Cardiac muscle cell (in vitro differentiated cells and primary cell): ENCODE results near the gene RFX2. TPM values are rescaled to one million over a fixed set of nuclear protein-coding genes. Genes with fewer than 3 reads are reported as not detected.

Experiments used
- DNase-seq, 2 donors: peaks; one replicate each; pipeline versions ENCODE4 v3.0.0 to v3.0.0-alpha.2; 2010 to 2017; ENCODE audit warnings: low read depth in 1 of 2, low spot score in 1 of 2
- H3K27ac ChIP-seq: fragments of 200-600 bp; sonication (generic); 2 replicates; pipeline ENCODE4 v1.5.1; 2016
- H3K27me3 ChIP-seq: fragments of 200-600 bp; sonication (generic); 2 replicates; pipeline ENCODE4 v1.6.0; 2016; ENCODE audit warnings: control low read depth
- H3K36me3 ChIP-seq: fragments of 200-600 bp; sonication (generic); 2 replicates; pipeline ENCODE4 v1.5.1; 2016; ENCODE audit warnings: control low read depth
- H3K4me1 ChIP-seq: fragments of 200-600 bp; sonication (generic); 2 replicates; pipeline ENCODE4 v1.8.1; 2017; ENCODE audit warnings: low read depth, mild to moderate bottlenecking, mixed run types
- H3K4me3 ChIP-seq: fragments of 200-600 bp; sonication (generic); 2 replicates; pipeline ENCODE4 v1.5.1; 2016; ENCODE audit warnings: mild to moderate bottlenecking
- H3K9me3 ChIP-seq: fragments of 200-600 bp; sonication (generic); 2 replicates; pipeline ENCODE4 v1.5.1; 2017; ENCODE audit warnings: low read depth, mild to moderate bottlenecking, control low read depth
- polyA plus RNA-seq: library from polyadenylated mRNA; unstranded; fragments of >200 nt; fragmentation: Nextera tagmentation; extraction: Ambion mirVana; gene quantifications from 2 replicates; pipeline ENCODE4 v1.2.1, GENCODE V29; 2016
- total RNA-seq: library from RNA; depleted of rRNA; stranded (reverse); fragments of >200 nt; gene quantifications from 2 replicates; pipeline ENCODE4 v1.2.3, GENCODE V29; 2016
- TF ChIP-seq, protein P1 (sequence below): IDR thresholded peaks from 2 replicates; pipeline ENCODE4 v1.5.1; 2012; ENCODE audit warnings: low read depth, mild to moderate bottlenecking, low read length

RFX2 gene
- total and polyA plus RNA-seq, 2 experiments from 2014 or later: 3.0 to 3.9 TPM

DNA sequence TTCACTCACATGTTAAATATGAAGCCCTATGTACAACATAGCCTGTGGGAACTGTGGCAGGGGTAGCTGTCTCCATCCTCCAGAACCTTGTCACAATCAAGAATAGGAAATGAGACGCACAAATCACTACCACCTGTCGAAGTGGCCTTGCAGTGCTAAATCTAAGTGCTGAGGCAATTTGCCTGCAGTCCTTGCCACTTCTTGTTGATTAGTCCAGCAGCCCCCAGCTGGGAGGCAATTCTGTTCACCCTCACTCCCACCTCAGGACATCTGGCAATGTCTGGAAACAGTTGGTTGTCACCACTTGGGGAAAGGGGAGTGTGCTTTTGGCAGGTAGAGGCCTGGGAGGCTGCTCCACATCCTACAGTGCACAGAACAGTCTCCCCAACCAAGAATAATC is 10.7 kb downstream of the RFX2 start:
- DNase-seq: peak in 1 of 2 donors; percentile 55
- H3K9me3 ChIP-seq: no peaks in the 10 kb centered on the region
- no peaks in the 10 kb centered on the region for H3K27me3 ChIP-seq
- TF ChIP-seq, protein P1, sequence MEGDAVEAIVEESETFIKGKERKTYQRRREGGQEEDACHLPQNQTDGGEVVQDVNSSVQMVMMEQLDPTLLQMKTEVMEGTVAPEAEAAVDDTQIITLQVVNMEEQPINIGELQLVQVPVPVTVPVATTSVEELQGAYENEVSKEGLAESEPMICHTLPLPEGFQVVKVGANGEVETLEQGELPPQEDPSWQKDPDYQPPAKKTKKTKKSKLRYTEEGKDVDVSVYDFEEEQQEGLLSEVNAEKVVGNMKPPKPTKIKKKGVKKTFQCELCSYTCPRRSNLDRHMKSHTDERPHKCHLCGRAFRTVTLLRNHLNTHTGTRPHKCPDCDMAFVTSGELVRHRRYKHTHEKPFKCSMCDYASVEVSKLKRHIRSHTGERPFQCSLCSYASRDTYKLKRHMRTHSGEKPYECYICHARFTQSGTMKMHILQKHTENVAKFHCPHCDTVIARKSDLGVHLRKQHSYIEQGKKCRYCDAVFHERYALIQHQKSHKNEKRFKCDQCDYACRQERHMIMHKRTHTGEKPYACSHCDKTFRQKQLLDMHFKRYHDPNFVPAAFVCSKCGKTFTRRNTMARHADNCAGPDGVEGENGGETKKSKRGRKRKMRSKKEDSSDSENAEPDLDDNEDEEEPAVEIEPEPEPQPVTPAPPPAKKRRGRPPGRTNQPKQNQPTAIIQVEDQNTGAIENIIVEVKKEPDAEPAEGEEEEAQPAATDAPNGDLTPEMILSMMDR: no peak
- H3K4me3 ChIP-seq: no peak overlapping the region
- H3K36me3 ChIP-seq: no peaks in the 10 kb centered on the region
- peaks cover 23% of the 10 kb centered on the region for H3K4me1 ChIP-seq
- H3K27ac ChIP-seq: peak overlapping the region; percentile 34

DNA sequence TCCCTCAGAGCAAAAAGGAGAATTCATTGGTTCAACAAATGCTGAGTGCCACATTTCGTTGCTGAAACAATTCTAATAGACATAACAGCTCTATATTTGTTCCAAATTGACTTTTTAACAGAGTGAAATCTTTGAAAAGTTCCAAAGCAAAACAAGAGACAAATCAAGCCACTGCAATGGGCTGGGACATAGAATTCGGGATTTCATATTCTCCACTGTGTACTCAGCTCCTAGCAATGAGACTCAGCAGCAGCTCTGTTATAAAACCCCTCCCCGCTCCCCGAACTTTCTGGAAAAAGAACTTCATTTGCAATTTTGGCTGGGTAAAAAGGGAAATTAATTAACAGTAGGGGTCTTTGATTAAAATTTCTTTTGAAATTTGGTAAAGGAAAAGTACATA is 11.3 kb downstream of the RFX2 start:
- no peak for DNase-seq
- TF ChIP-seq, protein P1: no peak
- Histone ChIP-seq H3K9me3 (no peaks in the 10 kb centered on the region), H3K27ac (peak overlapping the region; percentile 34), H3K36me3 (no peaks in the 10 kb centered on the region), H3K4me3 (no peak overlapping the region), H3K4me1 (peaks cover 23% of the 10 kb centered on the region), H3K27me3 (no peaks in the 10 kb centered on the region)

DNA sequence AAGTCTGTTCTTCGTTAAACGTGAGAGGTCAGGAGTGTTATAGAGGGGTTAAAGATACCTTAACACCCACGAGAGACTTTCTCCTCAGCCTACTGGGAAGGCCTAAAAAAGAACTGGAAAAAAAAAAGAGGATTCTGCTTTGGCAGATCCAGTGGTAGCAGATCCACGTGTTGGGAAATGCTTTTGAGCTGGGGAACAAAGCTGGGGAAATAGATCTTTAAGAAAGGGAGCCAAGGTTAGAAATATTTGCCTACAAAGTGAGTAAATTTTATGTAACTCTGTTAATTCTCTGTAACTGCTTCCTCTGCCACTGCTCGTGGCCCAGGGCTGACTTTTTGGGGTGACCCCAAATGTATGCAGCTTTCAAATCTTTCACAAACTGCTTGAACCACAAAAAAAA is 11.7 kb downstream of the RFX2 start:
- DNase-seq: no peak
- no peak overlapping the region for H3K4me3 ChIP-seq
- H3K9me3 ChIP-seq: no peaks in the 10 kb centered on the region
- H3K4me1 ChIP-seq: peaks cover 23% of the 10 kb centered on the region
- no peaks in the 10 kb centered on the region for H3K36me3 ChIP-seq
- TF ChIP-seq, protein P1: no peak
- H3K27ac ChIP-seq: no peak overlapping the region
- H3K27me3 ChIP-seq: no peaks in the 10 kb centered on the region

DNA sequence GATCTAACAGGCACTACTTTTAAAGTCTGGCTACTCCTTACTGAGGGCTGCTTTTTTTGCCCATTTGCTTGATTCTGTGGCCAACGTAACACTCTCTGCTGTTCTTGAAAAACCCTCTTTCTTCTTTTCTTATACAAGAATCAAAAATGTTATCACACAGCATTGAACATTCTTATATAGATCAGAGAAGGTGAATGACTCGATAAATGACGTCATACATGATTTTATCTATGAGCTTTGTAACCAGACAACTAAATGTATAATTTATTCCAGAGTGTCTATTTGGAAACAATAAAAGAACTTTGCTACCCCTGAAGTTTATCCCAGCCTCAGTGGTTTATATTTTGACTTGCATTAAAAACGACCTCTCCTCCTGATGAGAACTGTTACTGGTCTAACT is 12.4 kb downstream of the RFX2 start:
- TF ChIP-seq, protein P1: no peak
- Histone ChIP-seq H3K36me3 (no peaks in the 10 kb centered on the region), H3K27ac (no peak overlapping the region), H3K27me3 (no peaks in the 10 kb centered on the region), H3K9me3 (no peaks in the 10 kb centered on the region), H3K4me1 (peaks cover 23% of the 10 kb centered on the region), H3K4me3 (no peak overlapping the region)
- DNase-seq: no peak

DNA sequence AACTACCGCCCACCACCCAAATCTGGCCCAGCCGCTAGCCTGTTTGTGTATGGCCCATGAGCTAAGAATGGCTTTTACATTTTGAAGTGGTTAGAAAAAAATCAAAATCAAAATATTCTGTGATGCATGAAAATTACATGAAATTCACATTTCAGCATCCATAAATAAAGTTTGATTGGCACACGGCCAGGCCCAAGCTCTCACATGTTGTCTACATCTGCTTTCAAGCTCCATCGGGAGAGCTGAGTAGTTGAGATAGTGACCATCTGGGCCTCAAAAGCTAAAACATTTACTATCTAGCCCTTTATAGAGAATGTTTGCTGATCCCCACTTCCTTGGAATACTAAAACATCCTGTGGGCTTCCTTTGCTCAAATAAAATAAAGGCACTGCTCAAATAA is 14.5 kb downstream of the RFX2 start:
- H3K36me3 ChIP-seq: no peaks in the 10 kb centered on the region
- no peak overlapping the region for H3K27ac ChIP-seq
- H3K4me3 ChIP-seq: no peak overlapping the region
- TF ChIP-seq, protein P1: no peak
- H3K27me3 ChIP-seq: no peaks in the 10 kb centered on the region
- no peak for DNase-seq
- H3K9me3 ChIP-seq: no peaks in the 10 kb centered on the region
- H3K4me1 ChIP-seq: peaks cover 32% of the 10 kb centered on the region
